Amniotic stem cell (primary cell): ENCODE measurements around the gene PPFIBP1.

ENCODE experiments used
- DNase-seq: peaks from one replicate; lab custom pipeline; 2025; lab: John Stamatoyannopoulos, UW

PPFIBP1 gene

DNA sequence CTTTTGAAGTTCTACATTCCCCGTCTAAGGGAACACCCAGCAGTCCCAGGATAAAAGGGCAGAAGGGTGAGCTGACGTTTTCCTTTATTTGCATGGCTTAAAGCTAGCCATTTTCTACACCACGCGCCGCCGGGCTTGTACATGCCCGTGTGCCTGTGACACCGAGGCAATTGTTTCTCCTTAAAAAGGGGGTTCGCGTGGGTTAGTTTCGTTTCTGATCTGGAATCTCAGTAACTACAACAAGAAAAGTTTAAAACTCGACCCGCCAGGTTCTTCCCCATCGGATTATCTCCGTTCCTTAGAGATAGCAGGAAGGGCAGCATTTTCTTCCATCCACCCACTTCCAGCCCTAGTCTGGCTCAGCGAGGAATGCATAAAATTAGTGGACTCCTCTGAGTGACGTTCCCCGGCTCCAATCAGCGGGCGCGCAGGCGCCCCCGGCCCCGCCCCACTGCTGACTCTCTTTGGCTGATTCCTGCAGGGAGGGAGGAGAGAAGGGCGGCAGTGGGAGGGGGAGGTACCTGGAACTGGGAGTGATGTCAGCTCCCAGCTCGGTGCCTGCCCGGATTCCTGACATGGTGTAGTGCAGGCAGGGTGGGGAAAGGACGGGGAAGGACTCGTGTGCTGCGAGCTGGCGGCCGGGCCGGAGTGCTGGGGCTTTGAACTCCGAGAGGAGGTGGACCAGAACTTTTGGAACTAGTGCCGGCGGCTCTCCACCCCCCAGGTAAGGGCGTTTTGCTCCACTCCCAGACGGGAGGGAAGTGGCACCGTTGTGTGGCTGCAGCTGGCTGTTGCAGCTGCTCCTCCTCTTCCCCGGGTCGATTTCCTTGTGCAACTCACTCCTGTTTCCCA is at the start of gene PPFIBP1:
Gene PPFIBP1 (plus strand): TSS at position 565 of the 852 bp plus-strand sequence. CDS start 109,191 bp downstream, outside the sequence.
- peak; percentile 94 for DNase-seq

DNA sequence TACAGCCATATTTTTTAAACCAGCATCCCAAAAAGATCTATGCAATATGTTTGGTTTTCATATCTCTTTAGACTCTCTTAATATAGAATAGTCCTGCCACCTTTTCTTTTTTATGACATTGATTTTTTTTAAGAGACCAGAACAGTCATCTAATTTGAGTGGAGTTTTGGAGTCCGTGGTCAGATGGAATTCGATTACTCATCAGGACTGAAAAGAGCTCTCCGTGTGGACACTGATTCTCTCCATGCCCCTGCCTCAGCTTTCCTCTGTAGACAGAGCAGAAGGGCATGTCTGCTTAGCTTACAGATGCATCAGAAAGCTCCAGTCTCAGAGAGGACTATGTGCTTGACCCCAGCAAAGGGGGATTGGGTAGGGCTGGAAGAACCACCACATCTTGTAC is 49.7 kb upstream of the PPFIBP1 start:
- DNase-seq, result peak; percentile 30

DNA sequence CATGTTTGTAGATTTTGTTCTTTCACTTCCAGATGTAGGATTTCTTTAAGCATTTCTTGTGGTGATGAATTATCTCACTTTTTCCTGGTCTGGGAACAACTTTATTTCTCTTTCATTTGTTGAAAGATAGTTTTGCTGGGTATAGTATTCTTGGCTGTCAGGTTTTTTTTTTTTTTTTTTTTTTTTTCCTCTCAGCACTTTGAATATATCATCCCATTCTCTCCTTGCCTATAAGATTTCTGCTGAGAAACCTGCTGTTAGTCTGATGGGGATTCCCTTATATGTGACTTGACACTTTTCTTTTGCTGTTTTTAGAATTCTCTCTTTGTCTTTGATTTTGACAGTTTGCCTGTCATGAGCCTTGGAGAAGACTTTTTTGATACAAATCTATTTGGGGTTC is 47.0 kb upstream of the PPFIBP1 start:
- DNase-seq, result no peak

DNA sequence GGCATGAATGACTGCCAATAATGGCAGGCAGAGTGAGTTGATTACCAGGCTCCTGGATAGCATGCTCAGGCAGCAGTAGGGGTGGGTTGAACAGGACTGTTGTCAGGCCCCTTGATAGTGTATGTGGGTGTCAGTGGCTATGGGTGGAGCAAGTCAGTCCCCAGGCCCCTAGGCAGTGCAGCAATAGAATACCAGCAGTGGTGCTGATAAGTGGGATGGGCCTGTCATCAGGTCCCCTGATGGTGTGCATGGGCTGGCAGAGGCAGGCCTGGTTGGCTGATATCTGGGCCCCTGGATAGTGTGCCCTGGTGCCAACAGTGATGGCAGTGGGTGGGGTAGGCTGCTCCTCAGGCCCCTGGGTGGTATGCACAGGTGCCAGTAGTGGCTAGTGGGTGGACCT is 45.1 kb upstream of the PPFIBP1 start:
- no peak for DNase-seq

DNA sequence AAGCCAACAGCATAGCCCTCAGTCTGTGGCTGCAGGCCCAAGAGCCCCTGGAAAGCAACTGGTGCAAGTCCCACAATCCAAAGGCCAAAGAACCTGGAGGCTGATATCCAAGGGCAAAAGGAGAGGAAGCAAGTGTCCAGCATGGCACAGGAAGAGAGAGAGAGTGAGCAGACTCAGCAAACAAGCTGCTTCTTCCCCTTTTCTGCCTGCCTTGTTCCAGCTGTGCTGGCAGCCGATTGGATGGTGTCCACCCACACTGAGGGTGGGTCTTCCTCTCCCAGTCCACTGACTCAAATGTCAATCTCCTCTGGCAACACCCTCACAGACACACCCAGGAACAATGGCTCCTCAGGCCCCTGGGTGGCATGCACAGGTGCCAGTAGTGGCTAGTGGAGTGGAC is 44.0 kb upstream of the PPFIBP1 start:
- DNase-seq, result no peak

DNA sequence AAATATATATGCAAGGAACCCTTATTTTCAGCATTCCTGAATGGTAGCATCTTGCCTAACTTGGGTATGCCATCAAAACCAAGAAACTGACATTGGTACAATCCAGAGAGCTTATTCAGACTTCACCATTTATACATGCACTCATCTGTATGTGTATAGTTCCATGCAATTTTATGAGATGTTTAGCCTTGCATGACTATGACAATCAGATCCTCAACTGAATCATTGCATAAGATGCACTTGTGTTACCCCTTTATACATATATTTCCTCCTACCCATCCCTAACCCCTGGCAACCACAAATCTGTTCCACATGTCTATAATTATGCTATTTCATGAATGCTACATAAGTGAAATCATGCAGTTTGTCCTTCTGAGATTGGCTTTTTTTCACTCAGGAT is 37.0 kb upstream of the PPFIBP1 start:
- DNase-seq, result no peak

DNA sequence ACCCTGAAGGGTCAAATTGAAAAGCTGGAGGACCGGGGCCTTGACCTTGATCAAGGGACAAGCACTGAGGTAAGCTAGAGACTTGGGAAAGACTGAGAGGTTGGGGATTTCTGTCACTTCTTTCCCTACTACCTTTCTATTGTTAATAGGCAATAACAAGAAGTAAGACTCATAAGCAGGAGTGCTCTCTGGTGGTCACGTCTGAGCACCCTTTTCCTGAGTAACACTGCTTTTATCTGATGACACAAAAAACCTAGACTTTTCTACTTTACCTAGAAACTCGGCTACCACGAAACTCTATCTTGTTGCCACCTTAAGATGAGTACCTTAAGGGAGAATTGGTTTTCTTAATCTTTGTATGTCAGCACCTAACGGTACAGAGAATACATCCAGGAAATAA is 35.5 kb upstream of the PPFIBP1 start:
- no peak for DNase-seq

DNA sequence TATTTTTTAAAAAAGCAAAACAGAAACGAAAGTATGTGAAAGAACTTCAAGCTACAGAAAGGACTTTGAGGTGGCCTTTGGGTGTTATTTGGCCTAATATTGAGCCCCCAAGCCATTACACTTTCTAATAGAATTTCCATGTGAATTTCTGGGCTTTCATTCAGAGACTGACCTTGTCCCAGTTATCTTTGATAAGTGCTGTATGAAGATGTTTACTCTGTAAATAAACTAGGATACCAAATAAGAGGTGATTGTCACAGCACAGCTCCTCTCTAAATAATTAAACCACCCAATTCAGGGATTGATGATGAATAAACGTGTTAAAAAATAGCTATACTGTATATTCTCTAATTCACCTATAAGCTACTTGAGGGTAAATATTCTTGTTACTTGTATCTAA is 32.8 kb upstream of the PPFIBP1 start:
- DNase-seq, result no peak

DNA sequence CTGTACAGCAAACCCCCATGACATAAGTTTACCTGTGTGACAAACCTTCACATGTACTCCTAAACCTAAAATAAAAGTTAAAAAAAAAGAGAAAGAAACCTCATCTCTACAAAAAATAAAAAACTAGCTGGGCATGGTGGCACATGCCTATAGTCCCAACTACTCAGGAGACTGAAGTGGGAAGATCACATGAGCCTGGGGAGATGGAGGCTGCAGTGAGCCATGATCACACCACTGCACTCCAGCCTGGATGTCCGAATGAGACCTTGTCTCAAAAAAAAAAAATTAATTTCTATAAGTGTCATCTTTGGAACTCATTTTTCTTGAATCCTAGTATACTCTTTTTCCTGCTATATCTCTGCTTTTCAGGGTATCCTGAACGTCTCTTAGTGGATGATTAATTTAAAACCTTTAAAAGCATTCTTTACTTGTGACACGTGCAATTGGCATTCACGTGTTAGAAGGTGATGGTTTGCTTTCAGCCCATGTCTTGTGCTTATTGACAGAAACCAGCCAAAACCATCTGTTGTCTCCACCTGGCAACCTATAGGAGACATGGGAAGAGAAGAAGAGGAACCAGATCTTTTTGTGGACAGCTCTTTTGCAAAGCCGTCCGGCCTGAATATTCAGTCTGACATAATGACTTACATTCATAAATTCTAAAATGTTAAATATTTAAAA is 30.6 kb upstream of the PPFIBP1 start:
- no peak for DNase-seq

DNA sequence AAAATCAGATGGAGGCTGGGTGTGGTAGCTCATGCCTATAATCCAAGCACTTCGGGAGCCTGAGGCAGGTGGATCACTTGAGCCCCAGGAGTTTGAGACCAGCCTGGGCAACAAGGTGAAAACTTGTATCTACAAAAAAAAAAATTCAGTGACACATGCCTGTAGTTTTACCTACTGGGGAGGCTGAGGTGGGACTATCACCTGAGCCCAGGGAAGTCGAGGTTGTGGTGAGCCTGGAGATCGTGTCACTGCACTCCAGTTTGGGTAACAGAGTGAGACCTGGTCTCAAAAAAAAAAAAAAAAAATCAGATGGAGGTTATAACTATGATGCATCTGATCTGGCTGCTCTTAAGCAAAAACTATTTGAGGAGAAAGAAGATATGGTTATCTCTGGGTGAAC is 26.6 kb upstream of the PPFIBP1 start:
- no peak for DNase-seq

DNA sequence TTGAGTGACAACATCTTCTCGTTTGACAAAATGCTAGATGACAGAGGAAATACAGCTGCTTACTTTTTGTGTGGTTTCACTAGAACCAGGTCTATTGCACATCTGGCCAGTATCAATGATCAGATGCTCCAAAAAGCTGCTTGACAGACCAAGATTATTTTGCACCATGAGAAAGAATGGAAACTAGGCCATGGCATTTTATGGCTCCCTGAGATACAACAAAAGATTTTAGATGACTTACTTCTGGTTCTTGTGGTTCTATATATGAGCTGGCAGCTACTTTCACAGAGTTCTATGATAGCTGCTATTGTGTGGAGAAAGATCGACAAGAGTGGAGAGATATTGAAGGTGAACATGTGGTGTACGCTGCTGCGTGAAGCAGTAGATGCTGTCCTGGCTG is 25.9 kb upstream of the PPFIBP1 start:
- DNase-seq, result no peak

DNA sequence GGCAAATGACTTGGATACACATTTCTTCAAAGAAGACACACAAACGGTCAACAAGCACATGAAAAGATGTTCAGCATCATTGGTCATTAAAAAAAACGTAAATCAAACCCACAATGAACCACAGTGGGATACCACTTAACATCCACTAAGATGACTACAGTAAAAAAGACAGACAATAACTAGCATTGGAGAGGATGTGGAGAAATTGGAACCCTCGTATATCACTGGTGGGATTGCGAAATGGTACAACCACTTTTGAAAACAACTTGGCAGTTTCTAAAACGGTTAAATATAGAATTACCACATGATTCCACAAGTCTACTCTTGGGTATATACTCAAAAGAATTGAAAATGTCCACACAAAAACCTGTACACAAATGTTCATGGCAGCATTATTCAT is 25.2 kb upstream of the PPFIBP1 start:
- DNase-seq, result no peak

DNA sequence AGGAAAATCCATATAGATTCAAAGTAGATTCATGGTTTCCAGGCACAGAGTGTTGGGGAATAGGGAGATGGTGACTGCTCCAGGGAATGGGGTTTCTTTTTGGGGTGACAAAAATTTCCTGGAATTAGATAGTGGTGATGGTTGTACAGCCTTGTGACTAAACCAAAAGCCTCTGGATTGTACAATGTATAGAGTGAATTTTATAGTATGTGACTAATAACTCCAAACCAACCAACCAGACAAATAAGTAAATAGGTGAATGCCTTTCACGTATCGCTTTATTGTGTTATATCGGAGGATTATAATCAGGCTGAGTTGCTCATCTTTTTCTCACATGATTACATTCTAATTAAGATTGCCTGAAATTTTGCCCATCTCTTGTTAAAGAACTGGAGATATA is 24.6 kb upstream of the PPFIBP1 start:
- no peak for DNase-seq

DNA sequence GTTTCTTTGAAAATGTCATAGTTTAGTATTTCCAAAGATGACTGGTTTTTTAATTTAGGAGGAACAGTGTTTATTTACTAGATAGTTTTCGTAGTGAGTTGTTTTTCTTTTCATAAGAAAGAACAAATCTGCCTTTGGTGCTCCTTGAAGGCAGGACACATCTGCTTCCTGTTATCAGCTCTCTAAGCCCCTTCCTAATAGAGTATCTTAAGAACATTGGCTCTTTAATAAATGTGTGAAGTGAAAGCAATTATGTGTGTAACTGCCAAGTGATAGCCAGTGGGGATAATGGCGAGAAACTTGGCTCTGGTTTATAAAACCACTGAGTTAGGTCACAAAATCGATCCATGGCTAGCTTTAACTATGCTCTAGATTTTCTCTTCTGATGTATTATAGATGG is 23.5 kb upstream of the PPFIBP1 start:
- no peak for DNase-seq

DNA sequence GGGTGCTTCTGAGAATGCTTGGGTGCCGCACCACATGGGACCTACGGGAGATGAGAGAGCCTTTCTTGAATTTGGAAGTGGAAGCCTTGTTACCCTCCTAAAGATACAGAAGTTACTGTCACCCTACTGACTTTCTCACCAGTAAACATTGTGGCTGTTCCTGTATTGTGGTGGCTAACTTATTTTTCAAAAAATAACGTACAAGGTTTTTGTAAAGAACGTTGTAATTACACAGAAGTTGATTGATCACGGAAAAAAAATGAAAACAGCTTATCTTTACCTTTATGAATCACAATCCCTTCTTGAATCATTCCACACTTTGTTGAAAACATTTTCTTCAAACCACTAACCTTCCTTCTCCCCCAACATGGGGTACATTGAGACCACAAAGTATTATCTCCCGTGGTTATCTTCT is 22.0 kb upstream of the PPFIBP1 start:
- DNase-seq, result no peak

DNA sequence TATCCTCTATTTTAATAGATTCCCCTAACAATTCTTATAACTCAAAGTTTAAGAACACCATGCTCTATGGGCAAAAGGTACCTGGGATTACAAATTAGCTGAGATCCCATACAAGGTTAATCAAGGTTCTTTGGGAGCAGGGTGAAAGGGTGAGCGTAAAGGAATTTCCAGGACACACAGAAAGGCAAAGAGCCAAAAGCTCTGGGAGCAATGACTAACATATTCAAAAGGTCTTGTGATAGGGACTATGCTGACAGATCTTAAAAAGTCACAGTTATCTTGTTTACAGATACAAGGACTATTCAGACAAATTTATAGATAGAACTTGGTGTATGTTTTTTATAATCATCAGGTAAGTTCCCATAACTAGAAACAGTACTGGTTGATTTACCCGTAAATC is 19.5 kb upstream of the PPFIBP1 start:
- DNase-seq, result no peak

DNA sequence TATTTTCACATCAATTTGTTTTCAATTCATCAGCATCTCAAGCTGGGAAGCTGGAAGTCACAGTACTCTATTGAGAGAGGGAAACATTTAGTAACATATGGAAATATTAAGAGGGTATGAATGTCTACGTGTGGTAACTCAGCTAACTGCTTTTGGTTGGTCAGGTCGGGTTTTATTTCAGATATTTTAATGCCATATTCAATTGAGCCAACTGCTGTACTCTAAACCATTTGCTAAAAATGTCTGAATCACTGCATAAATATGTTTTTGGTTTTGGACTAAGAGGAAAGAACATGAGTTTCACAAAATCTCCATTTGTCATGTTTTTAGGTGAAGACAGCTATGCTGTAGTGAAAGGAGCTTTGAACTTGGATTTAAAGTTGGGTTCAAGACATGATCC is 18.9 kb upstream of the PPFIBP1 start:
- peak; percentile 39 for DNase-seq

DNA sequence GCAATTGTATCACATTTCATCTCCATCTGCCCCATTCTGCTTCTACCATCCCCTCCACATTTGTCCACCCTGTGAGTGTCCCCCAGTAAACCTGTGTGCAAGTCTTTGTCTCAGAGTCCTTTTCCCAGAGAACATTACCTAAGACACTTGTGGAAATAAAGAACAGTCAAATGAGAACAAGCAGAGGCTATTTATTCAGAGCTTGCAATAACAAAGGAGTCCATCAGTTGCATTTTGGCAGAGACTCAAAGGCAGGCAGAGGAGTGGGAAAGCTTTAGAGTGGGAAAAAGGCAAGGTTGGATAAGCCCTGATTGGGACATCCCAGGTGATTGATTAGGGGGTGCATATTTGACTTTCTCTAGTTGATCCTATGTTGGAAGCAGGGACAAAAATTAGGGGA is 18.2 kb upstream of the PPFIBP1 start:
- DNase-seq, result no peak

DNA sequence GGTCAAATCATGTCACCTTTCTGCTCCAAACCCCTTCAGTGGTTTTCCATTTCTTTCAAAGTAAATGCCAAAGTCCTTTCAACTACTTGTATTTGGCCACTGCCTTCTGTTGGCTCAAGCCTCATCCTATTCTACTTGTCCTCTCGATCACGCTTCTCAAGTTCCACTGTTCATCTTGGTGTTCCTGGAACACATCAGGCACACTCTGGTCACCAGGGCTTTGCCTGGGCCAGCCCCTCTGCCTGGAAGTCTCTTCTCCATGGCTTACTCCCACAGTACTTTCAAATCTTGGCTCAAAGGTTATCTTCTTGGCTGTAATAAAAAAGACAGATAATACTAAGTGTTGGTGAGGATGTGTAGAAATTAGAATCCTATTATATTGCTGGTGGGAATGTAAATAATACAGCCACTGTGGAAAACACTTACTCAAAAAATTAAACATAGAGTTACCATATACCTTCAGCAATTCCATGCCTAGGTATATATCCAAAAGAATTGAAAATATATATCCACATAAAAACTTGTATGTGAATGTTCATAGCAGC is 17.3 kb upstream of the PPFIBP1 start:
- no peak for DNase-seq

DNA sequence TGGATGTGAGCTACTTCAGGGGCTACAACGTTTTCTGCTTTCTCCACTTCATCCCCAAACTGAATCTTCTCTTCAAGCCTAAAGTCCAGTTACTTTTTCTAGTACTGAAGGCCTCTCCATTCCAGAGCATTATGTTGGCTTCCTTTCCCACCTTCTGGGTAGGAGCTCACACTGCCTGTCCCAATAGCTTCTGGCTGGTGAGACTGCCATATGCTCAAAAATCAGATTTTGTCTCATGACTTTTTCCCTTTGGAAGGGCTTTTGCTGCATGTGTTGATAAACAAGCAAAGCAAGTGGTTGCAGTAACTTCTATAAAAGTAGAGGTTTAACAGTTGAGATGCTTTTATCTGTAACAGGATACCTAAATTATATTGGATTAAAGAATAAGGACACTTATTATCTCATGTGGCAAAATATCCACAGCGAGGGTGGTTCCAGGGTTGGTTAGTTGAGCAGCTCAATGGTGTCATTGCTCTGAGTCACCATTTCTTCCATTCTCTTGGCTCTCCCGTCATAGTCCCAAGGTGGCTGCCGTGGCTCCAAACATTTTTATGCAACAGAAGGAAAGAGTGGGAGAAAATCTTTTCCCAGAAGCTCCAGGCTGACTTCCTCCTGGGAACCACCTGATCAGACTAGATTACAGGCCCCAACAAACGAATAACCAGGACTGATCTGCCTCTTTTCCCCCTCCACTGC is 15.1 kb upstream of the PPFIBP1 start:
- no peak for DNase-seq

DNA sequence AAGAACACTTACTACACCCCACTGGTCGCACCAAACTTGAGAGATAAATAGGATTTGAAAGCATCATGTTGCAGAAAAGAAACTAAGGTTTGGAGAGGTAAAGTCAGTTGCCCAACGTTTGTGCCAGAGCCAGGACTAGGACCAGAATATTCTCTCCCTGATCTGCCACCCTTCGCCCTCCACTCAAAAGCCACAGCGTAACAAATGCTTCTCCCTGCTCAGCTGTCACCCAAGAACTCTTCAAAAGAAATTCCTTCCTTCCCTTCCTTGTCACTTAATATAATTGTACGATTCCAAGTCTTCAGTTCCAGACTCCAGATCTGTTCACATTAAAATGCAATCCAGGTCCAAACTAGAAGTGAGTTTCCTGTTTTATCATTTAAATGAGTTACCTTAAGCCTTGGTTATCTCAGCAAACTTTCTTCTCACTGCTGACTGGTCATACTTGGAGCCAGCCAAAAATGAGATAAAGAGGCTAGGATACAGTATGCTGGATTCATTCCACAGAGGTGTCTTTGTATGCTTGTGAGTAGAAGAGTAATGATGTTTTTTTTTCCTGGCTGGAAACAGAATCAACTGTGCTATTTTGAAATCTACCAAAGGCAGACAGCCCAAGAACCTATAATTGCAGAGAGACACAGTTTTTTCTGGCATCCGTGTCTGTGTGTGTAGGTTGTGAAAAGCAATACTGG is 12.8 kb upstream of the PPFIBP1 start:
- DNase-seq, result no peak

DNA sequence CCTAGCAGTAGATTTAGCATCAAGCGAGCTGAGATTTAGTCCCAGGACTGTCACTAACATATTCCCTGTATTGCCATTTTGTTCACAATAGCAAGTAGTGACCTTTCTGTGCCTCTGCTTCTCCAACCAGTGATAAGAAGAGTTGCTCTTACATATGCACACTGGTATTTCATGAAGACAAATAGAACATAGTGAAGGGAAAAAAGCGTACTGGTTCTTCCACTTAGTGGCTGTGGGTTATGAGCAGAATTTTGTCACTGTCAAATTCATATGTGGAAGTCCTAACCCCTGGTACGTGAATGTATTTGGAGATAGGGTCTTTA is 12.3 kb upstream of the PPFIBP1 start:
- DNase-seq, result no peak
